IPS DF 6.9 (cell line): Measurements from ENCODE around the gene CCP110.
A peak's percentile ranks its signal among the peaks of the same experiment; 100 is the strongest.

ENCODE experiments used
- DNase-seq: peaks from one replicate; pipeline ENCODE4 v3.0.0-alpha.2; 2013; ENCODE audit warnings: low read depth, low spot score
- H3K27ac ChIP-seq: one replicate; pipeline ENCODE4 v1.5.1; 2013; ENCODE audit warnings: low read length, control low read depth
- H3K27me3 ChIP-seq: 2 replicates; pipeline ENCODE4 v1.6.1; 2013; ENCODE audit warnings: mild to moderate bottlenecking, low read length; ENCODE audit not compliant: control insufficient read depth, insufficient read depth
- H3K36me3 ChIP-seq: 2 replicates; pipeline ENCODE4 v1.6.1; 2013; ENCODE audit warnings: low read length; ENCODE audit not compliant: control insufficient read depth, insufficient read depth
- H3K4me1 ChIP-seq: 2 replicates; pipeline ENCODE4 v1.6.1; 2013; ENCODE audit warnings: low read length; ENCODE audit not compliant: control insufficient read depth, insufficient read depth
- H3K4me3 ChIP-seq: 2 replicates; pipeline ENCODE4 v1.5.1; 2013; ENCODE audit warnings: mild to moderate bottlenecking, low read length
- H3K9me3 ChIP-seq: 2 replicates; pipeline ENCODE4 v1.6.1; 2013; ENCODE audit warnings: low read length, inconsistent platforms; ENCODE audit not compliant: control insufficient read depth, insufficient read depth
- WGBS: extraction: QIAGEN DNeasy Blood & Tissue Kit; methylation state at CpG from one replicate; pipeline ENCODE4 v1.1.7; 2013; ENCODE audit warnings: mixed read lengths, missing lambda C conversion rate; ENCODE audit not compliant: insufficient read length, insufficient coverage; 5-methylcytosine and 5-hydroxymethylcytosine counted together

The CCP110 gene

GRCh38 chr16:19574615-19575014 lies 50.9 kb downstream of the CCP110 start:
- no peaks in the 10 kb centered on the region for H3K4me1 ChIP-seq
- H3K27me3 ChIP-seq, result no peaks in the 10 kb centered on the region
- H3K4me3 ChIP-seq, result no peak overlapping the region
- no peaks in the 10 kb centered on the region for H3K9me3 ChIP-seq
- no peak for DNase-seq
- no CpG with 5 or more reads among the region's 2 CpGs for WGBS
- H3K27ac ChIP-seq, result no peak overlapping the region
- peaks cover 10% of the 10 kb centered on the region for H3K36me3 ChIP-seq

- WGBS, result no CpG with 5 or more reads among the region's 10 CpGs
- peaks cover 3% of the 10 kb centered on the region; the same call in 1 of the 2 replicates for H3K9me3 ChIP-seq
- H3K27ac ChIP-seq, result no peak overlapping the region
- H3K27me3 ChIP-seq, result no peaks in the 10 kb centered on the region
- no peaks in the 10 kb centered on the region for H3K4me1 ChIP-seq
- H3K36me3 ChIP-seq, result peaks cover 21% of the 10 kb centered on the region
- no peak overlapping the region for H3K4me3 ChIP-seq
- DNase-seq, result no peak
Observed at GRCh38 chr16:19578378-19578971, 54.7 kb downstream of the CCP110 start.

- DNase-seq, result no peak
- Histone ChIP-seq H3K4me3 (no peak overlapping the region), H3K36me3 (peaks cover 13% of the 10 kb centered on the region), H3K9me3 (peaks cover 3% of the 10 kb centered on the region; the same call in 1 of the 2 replicates), H3K4me1 (no peaks in the 10 kb centered on the region), H3K27me3 (no peaks in the 10 kb centered on the region), H3K27ac (no peak overlapping the region)
- no CpG with 5 or more reads among the region's 10 CpGs for WGBS
Observed at GRCh38 chr16:19582050-19582831, 58.5 kb downstream of the CCP110 start.

- Histone ChIP-seq H3K4me1 (no peaks in the 10 kb centered on the region), H3K27me3 (no peaks in the 10 kb centered on the region), H3K27ac (no peak overlapping the region), H3K4me3 (no peak overlapping the region), H3K9me3 (peaks cover 3% of the 10 kb centered on the region; the same call in 1 of the 2 replicates), H3K36me3 (peaks cover 13% of the 10 kb centered on the region)
- WGBS, result no CpG with 5 or more reads among the region's 5 CpGs
- peak; percentile 33 for DNase-seq
Observed at GRCh38 chr16:19583665-19584300, 60.0 kb downstream of the CCP110 start.

- Histone ChIP-seq H3K36me3 (no peaks in the 10 kb centered on the region; the same call in 1 of the 2 replicates), H3K4me1 (no peaks in the 10 kb centered on the region), H3K27ac (no peak overlapping the region), H3K27me3 (no peaks in the 10 kb centered on the region), H3K4me3 (no peak overlapping the region), H3K9me3 (no peaks in the 10 kb centered on the region)
- WGBS, result no CpG with 5 or more reads among the region's 5 CpGs
- DNase-seq, result no peak
Observed at GRCh38 chr16:19588661-19589060, 64.9 kb downstream of the CCP110 start.

- Histone ChIP-seq H3K4me1 (no peaks in the 10 kb centered on the region), H3K9me3 (no peaks in the 10 kb centered on the region), H3K27me3 (no peaks in the 10 kb centered on the region), H3K4me3 (no peak overlapping the region), H3K36me3 (no peaks in the 10 kb centered on the region; the same call in 1 of the 2 replicates), H3K27ac (no peak overlapping the region)
- no CpG with 5 or more reads among the region's 5 CpGs for WGBS
- DNase-seq, result no peak
Observed at GRCh38 chr16:19589106-19589505, 65.4 kb downstream of the CCP110 start.

- DNase-seq, result no peak
- H3K27ac ChIP-seq, result no peak overlapping the region
- no peaks in the 10 kb centered on the region for H3K4me1 ChIP-seq
- no peaks in the 10 kb centered on the region; the same call in 1 of the 2 replicates for H3K36me3 ChIP-seq
- no CpG with 5 or more reads among the region's 8 CpGs for WGBS
- no peak overlapping the region for H3K4me3 ChIP-seq
- H3K9me3 ChIP-seq, result no peaks in the 10 kb centered on the region
- no peaks in the 10 kb centered on the region for H3K27me3 ChIP-seq
Observed at GRCh38 chr16:19589771-19590302, 66.1 kb downstream of the CCP110 start.

GRCh38 chr16:19595043-19595767 lies 71.5 kb downstream of the CCP110 start:
- H3K27ac ChIP-seq, result no peak overlapping the region
- no peak overlapping the region for H3K4me3 ChIP-seq
- no peaks in the 10 kb centered on the region for H3K27me3 ChIP-seq
- no peaks in the 10 kb centered on the region for H3K9me3 ChIP-seq
- no CpG with 5 or more reads among the region's 19 CpGs for WGBS
- no peaks in the 10 kb centered on the region; the same call in 1 of the 2 replicates for H3K36me3 ChIP-seq
- H3K4me1 ChIP-seq, result peaks cover 2% of the 10 kb centered on the region; the same call in 1 of the 2 replicates
- no peak for DNase-seq

GRCh38 chr16:19598805-19599510 lies 75.2 kb downstream of the CCP110 start:
- Histone ChIP-seq H3K9me3 (no peaks in the 10 kb centered on the region), H3K4me1 (peaks cover 2% of the 10 kb centered on the region; the same call in 1 of the 2 replicates), H3K36me3 (no peaks in the 10 kb centered on the region), H3K27me3 (no peaks in the 10 kb centered on the region), H3K27ac (no peak overlapping the region), H3K4me3 (no peak overlapping the region)
- no peak for DNase-seq
- 100% methylated on average over 1 of the region's 6 CpGs for WGBS
